OCI-LY7 (cell line): Measurements from ENCODE around the gene CTNNBL1.

Source experiments
- CTCF ChIP-seq: fragments of 200-600 bp; sonication (generic); conservative IDR thresholded peaks from 2 replicates; pipeline ENCODE4 v1.5.1; 2014; ENCODE audit warnings: mild to moderate bottlenecking, antibody characterized with exemption, low read length, moderate library complexity, mixed read lengths
- EZH2phosphoT487 ChIP-seq: fragments of 200-600 bp; sonication (generic); IDR thresholded peaks from 2 replicates; pipeline ENCODE4 v1.6.1; 2018; ENCODE audit warnings: low read depth, borderline replicate concordance, mild to moderate bottlenecking, mixed run types, antibody characterized with exemption, low read length, moderate library complexity, mixed read lengths

- TF ChIP-seq CTCF = no peak
- no peak for TF ChIP-seq EZH2phosphoT487
Observed at GRCh38 chr20:37686762-37687477, 6.9 kb upstream of the CTNNBL1 start.
